Nephron (organoid): ENCODE data around the gene NFE2.

Experiments used
- H3K27ac Mint-ChIP-seq, 3 experiments: 2 replicates each; pipeline ENCODE4 v1.8.0; 2020; ENCODE audit warnings: mixed read lengths in 3 of 3, mild to moderate bottlenecking in 2 of 3, moderate library complexity in 1 of 3
- H3K27me3 Mint-ChIP-seq: 2 replicates; pipeline ENCODE4 v1.8.0; 2021; ENCODE audit warnings: low read depth, mild to moderate bottlenecking, moderate library complexity, mixed read lengths
- H3K36me3 Mint-ChIP-seq: 2 replicates; pipeline ENCODE4 v1.8.0; 2020; ENCODE audit warnings: low read depth, mixed read lengths
- H3K4me1 Mint-ChIP-seq: 2 replicates; pipeline ENCODE4 v1.8.0; 2020; ENCODE audit warnings: mixed read lengths
- H3K4me3 Mint-ChIP-seq, 3 experiments: 2 replicates each; pipeline ENCODE4 v1.8.0; 2020; ENCODE audit warnings: mild to moderate bottlenecking in 3 of 3, mixed read lengths in 3 of 3, moderate library complexity in 2 of 3
- H3K9me3 Mint-ChIP-seq: 2 replicates; pipeline ENCODE4 v1.8.0; 2020; ENCODE audit warnings: mixed read lengths
- TF ChIP-seq, protein P1 (sequence below), 3 experiments: fragments of 200-600 bp; sonication (generic); IDR thresholded peaks; one replicate each; pipeline ENCODE4 v1.5.0; 2021; ENCODE audit warnings: antibody characterized with exemption in 3 of 3; ENCODE audit not compliant: unreplicated experiment in 3 of 3

Gene NFE2

GRCh38 chr12:54300225-54300731 lies 537 bp downstream of the NFE2 start:
- H3K27ac Mint-ChIP-seq, result peak overlapping the region in 1 of 3 experiments; percentile 59
- peaks cover 15% of the 10 kb centered on the region for H3K4me1 Mint-ChIP-seq
- peak overlapping the region; percentile 31 to 72 (median 65) for H3K4me3 Mint-ChIP-seq
- TF ChIP-seq, protein P1, sequence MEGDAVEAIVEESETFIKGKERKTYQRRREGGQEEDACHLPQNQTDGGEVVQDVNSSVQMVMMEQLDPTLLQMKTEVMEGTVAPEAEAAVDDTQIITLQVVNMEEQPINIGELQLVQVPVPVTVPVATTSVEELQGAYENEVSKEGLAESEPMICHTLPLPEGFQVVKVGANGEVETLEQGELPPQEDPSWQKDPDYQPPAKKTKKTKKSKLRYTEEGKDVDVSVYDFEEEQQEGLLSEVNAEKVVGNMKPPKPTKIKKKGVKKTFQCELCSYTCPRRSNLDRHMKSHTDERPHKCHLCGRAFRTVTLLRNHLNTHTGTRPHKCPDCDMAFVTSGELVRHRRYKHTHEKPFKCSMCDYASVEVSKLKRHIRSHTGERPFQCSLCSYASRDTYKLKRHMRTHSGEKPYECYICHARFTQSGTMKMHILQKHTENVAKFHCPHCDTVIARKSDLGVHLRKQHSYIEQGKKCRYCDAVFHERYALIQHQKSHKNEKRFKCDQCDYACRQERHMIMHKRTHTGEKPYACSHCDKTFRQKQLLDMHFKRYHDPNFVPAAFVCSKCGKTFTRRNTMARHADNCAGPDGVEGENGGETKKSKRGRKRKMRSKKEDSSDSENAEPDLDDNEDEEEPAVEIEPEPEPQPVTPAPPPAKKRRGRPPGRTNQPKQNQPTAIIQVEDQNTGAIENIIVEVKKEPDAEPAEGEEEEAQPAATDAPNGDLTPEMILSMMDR (IDR thresholded peaks at IDR 0.05; ENCODE audit: unreplicated experiment in 3 of 3), result no peak
- no peaks in the 10 kb centered on the region for H3K9me3 Mint-ChIP-seq
- peaks cover 11% of the 10 kb centered on the region for H3K27me3 Mint-ChIP-seq
- no peaks in the 10 kb centered on the region for H3K36me3 Mint-ChIP-seq

- Mint-ChIP-seq H3K36me3 (no peaks in the 10 kb centered on the region), H3K4me3 (peak overlapping the region; percentile 10 to 72 (median 31)), H3K27ac (peak overlapping the region in 1 of 3 experiments; percentile 8), H3K9me3 (no peaks in the 10 kb centered on the region), H3K4me1 (peaks cover 15% of the 10 kb centered on the region), H3K27me3 (peaks cover 11% of the 10 kb centered on the region)
- TF ChIP-seq, protein P1 (IDR thresholded peaks at IDR 0.05; ENCODE audit: unreplicated experiment in 3 of 3), result no peak
Measured at GRCh38 chr12:54299515-54300224, 1.1 kb downstream of the NFE2 start.

GRCh38 chr12:54298904-54299303 lies 1.9 kb downstream of the NFE2 start:
- Mint-ChIP-seq H3K36me3 (no peaks in the 10 kb centered on the region), H3K27ac (no peak overlapping the region), H3K4me3 (peak overlapping the region in 2 of 3 experiments; percentile 16 to 56), H3K27me3 (peaks cover 11% of the 10 kb centered on the region), H3K9me3 (no peaks in the 10 kb centered on the region), H3K4me1 (peaks cover 15% of the 10 kb centered on the region)
- TF ChIP-seq, protein P1 (IDR thresholded peaks at IDR 0.05; ENCODE audit: unreplicated experiment in 3 of 3), result no peak

DNA sequence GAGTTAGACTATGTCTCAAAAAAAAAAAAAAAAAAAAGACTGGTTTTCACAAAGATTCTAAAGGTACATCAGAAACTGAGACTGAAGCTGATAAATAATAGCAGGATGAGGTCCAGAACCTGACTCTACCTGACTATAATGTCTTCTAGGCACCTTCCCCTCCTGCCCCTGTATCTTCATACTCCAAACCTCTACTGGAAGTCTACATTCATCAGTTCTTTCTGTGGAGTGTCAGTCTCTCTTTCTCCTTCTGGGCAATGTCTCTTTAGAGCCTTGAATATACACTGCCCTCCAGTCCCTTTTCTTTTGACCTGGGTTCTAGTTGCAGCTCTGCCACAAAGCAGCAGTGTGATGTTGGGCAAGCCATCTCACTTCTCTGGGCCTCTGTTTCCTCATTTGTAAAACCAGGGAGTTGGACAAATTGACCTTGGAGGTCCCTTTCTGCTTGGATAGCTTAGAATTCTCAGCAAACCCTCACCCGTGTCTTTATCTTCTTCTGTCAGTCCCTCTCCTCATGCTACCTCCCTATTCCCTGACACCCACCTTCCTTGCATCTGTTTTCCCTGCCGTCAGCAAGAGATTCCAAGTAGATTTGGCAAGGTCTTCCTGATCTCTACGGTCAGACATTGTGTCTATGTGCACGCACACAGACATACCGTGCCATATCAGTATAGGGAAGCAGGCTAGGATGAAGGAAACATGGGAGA lies 4.3 kb downstream of the NFE2 start:
- Mint-ChIP-seq H3K4me3 (no peak overlapping the region), H3K27me3 (peaks cover 6% of the 10 kb centered on the region), H3K9me3 (no peaks in the 10 kb centered on the region), H3K4me1 (peaks cover 15% of the 10 kb centered on the region), H3K27ac (no peak overlapping the region), H3K36me3 (no peaks in the 10 kb centered on the region)
- TF ChIP-seq, protein P1 (IDR thresholded peaks at IDR 0.05; ENCODE audit: unreplicated experiment in 3 of 3), result no peak

GRCh38 chr12:54294953-54295566 lies 5.8 kb downstream of the NFE2 start:
- peaks cover 10% of the 10 kb centered on the region for H3K4me1 Mint-ChIP-seq
- no peaks in the 10 kb centered on the region for H3K9me3 Mint-ChIP-seq
- peaks cover 6% of the 10 kb centered on the region for H3K27me3 Mint-ChIP-seq
- TF ChIP-seq, protein P1 (IDR thresholded peaks at IDR 0.05; ENCODE audit: unreplicated experiment in 3 of 3), result no peak
- no peak overlapping the region for H3K27ac Mint-ChIP-seq
- H3K4me3 Mint-ChIP-seq, result no peak overlapping the region
- no peaks in the 10 kb centered on the region for H3K36me3 Mint-ChIP-seq
